HG02973 (cell line): Measurements from ENCODE around the gene CCL20.

Experiments
- ATAC-seq: cut with Tn5 transposase; IDR thresholded peaks from one replicate; pipeline ENCODE4 v1.9.1; 2021; ENCODE audit warnings: moderate library complexity; ENCODE audit not compliant: unreplicated experiment

The CCL20 gene

GRCh38 chr2:227802882-227803281, 10.8 kb upstream of the CCL20 start:
- ATAC-seq = no peak

DNA sequence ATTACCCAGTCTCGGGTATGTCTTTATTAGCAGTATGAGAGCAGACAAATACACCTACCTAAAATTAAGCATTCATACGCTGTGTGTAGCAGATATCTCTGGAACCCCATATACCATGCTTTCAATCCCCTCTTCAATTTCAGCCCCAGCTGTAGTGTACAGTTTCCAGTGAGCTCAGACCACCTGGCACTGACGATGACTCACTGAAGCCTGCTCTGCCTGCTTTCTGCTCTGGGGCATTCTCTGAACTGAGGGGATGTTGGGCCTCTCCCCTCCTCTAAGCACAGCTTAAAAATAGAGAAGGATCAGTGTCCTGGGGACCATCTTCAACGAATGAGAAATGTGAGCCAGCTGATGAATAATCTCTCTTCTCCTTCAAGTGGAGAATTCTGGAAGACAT, 8.7 kb upstream of the CCL20 start:
- no peak for ATAC-seq

- no peak for ATAC-seq
Observed at GRCh38 chr2:227805578-227805977, 8.1 kb upstream of the CCL20 start.

GRCh38 chr2:227808936-227809335, 4.7 kb upstream of the CCL20 start:
- ATAC-seq = no peak

DNA sequence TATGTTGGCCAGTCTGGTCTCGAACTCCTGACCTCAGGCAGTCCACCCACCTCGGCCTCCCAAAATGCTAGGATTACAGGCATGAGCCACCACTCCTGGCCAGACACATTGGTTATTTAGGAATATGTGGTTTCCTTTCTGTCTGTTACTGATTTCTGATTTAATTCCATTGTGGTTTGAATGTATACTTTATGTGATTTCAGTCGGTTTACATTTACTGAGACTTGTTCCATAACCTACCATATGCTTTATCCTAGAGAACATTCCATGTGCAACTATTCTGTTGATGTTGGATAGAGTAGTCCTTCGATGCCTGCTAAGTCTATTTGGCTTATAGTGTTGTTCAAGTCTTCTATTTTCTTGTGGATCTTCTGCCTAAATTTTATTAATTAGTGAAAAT, 1.6 kb upstream of the CCL20 start:
- ATAC-seq = no peak

GRCh38 chr2:227813229-227813561, 447 bp upstream of the CCL20 start:
- no peak for ATAC-seq

DNA sequence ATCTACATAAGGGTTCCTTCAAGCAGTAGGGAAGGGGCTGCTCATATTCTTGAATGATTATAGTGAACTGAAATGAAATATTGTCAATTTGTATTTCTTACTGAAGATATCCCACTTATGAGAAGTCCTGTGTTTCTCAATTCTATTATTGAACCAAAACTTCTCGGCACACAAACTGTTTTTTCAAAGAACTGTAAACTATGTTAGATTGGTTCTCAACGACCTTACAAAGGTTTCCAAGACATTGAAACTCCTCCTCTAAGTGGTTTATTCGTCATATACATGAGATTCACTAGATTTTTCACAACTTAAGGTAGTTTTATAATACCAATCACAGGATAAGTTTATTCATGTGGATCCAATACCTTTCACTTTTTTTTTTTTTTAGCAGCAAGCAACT, 1.4 kb downstream of the CCL20 start:
- ATAC-seq = no peak

DNA sequence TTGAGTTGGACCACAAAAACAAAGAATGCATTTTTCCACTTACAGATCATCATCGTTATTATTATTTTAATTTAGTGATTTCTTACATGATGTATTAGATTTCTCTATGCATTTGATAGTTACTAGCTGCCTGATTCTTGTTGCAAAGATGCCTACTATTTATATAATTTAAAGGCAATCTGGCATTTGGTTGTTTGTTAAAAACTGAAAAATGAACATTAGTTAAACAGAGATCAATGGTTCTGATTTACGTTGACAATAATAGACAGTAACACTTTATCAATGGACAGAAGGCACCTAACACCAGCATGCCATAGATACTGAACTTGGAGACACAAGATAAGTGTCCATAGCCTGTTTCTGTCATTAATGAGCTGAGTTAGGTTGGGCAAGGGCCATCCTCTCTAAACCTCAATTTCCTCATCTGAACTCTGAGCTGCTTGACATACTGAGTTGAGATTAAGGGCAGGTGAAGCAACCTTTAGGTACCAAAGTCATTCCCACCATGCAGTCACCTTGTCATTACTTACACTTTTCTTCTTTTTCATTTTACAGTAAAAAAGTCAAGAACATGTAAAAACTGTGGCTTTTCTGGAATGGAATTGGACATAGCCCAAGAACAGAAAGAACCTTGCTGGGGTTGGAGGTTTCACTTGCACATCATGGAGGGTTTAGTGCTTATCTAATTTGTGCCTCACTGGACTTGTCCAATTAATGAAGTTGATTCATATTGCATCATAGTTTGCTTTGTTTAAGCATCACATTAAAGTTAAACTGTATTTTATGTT, 3.1 kb downstream of the CCL20 start:
- ATAC-seq = no peak

- ATAC-seq = no peak
Observed at GRCh38 chr2:227817336-227817735, 3.7 kb downstream of the CCL20 start.

DNA sequence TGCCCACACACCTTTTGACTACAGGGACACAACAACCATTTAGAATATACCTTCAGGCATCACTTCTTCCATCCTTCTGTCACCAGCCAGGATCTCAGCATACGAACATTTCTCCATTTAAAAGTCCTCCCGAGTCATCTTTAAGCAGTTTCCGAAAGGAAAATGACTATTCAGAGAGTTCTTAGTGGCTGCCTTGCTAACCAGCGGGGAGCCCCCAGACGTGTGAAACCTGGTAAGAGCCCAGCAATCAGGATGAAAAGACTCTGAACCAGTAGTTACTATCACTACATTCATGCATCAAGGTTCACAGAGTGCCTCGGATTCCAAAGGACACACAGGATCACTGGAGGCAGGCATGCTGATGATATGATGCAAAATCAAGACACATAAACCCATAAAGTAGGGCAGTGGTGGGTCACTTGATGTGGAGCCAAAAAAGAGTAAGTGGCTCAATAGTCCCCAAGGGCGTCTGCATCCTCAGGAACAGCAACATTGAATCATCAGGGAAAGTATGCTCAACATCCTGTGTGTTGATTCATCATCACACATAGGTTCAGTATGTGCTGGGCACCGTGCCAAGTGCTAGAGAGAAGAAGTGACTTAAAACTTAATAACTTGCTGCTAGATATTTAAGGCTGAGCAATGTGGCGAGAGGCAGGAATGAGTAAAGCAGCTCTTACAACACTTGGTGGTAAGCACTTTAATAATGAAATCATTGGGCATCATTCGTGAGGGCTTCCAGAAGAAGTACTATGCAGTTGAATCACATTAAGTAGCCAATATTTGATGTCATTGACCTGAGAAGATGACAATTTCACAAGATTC, 4.4 kb downstream of the CCL20 start:
- no peak for ATAC-seq

- ATAC-seq = no peak
Observed at GRCh38 chr2:227818675-227819397, 5.2 kb downstream of the CCL20 start.

GRCh38 chr2:227819398-227819697, 5.7 kb downstream of the CCL20 start:
- no peak for ATAC-seq

DNA sequence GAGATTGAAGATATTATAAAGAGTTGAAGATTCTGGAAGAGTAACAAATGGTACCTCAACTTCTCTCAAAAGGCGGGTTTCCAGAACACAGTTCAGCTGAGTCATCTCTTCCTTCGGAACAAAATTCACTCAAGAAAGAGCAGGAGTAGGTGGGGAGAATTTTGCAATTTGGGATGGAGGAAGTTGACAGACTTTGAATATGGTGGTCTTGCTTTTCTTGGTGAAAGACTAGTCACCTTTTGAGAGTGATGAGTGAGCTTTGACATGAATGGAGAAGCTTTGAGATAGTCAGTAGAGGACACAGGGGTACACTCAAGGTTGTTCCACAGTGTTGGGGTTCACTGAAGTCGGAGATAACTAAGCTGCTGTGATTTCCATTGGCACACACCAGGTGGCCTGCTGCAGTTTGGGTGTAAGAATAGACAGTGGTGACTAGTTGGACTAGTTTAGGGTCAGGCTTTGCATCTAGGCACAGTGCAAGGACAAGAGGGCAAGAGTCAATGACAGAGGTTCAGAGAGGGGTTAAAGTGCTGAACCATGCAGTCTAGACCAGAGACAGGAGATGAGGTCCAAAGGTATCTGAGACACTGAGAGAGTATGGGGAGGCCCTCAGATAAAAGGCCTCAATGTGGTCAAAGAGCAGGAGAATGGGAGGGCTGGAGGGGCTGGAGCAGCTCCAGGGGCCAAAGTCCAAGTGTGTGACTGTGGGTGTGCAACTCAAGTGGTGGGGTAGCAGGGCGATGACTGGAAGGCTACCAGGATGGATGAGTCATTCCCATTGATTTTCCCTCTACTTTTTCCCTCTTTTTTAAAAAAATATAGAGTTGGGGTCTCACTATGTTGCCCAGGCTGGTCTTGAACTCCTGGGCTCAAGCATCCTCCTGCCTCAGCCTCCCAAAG, 7.7 kb downstream of the CCL20 start:
- ATAC-seq = no peak

DNA sequence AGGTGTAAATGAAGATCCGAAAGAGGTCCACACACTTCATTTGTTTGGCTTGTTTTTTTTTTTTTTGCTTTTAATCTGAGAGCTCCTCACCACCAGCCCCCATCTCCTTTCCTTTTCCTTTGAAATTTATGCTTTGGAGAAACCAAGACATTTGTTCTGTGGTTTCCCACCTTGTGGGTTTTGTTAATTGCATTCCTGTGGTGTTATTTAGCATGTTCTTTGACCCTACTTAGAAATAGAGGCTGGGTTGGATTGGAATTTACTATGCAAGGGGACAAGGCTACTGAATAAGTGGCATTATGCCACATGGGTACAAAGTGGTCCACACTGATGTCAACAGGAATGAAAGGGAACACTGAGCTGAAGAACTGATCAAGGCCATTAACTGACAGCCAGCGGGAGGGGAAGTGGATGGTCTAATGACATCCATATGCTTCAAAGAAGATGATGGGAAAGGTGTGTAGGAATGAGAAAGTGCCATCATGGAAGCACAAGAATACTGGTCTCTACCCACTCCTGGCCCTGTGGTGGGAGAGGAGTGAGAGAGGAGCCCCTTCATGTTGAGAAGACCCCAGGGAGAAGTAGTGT, 8.9 kb downstream of the CCL20 start:
- no peak for ATAC-seq

GRCh38 chr2:227823922-227824321, 10.3 kb downstream of the CCL20 start:
- no peak for ATAC-seq

- no peak for ATAC-seq
Observed at GRCh38 chr2:227824711-227825110, 11.1 kb downstream of the CCL20 start.

GRCh38 chr2:227826019-227826521, 12.4 kb downstream of the CCL20 start:
- ATAC-seq = no peak

GRCh38 chr2:227826563-227826962, 12.9 kb downstream of the CCL20 start:
- no peak for ATAC-seq

DNA sequence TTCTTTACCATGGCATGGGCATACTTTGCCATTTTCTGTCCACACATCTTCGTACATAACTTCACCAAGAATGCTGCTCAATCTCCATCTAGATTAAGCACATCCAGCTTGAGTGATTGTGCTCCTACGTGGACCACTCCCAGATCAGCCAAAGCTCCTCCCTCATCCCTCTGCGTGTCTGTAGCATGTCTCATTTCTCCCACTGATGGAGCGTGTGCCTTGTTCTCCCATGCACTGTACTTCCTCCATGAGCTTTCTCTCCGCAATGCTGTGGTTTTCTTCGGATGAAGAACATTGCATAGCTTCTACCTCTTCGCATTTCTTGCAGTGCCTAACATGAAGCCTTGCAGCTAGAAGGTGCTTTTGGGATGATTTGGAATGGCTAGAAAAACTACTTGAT, 13.5 kb downstream of the CCL20 start:
- ATAC-seq = no peak

DNA sequence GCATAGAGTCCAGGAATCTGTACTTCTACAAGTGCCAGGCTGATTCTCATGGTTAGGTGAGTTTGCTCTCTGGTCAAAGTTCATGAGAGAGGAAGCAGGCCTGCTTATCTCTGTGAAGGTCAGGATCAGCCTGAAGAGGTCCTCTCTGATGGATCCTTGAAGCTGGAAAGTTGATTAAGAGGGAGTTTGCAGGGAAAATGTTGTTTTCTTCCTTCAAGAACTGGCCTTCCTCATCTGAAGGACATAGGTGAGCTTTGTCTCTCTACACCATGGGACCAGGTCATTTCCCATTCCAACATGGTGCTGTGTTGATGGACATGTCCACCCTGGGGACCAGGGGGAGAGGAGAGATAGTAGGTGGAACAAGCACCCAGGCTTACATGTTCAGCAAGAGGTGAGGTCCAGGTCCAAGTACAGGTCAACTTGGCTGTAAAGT, 14.9 kb downstream of the CCL20 start:
- no peak for ATAC-seq
